HS-27A (cell line): ENCODE results near the gene PRUNE2.
"Not testable (repeated sequence)": the region's sequence is repeated elsewhere in the genome, so short reads cannot be mapped to it uniquely, and the experiment has no call there.

Experiments
- DNase-seq: peaks from one replicate; pipeline ENCODE4 v3.0.0-alpha.2; 2012; ENCODE audit warnings: low read depth, missing footprints

Gene PRUNE2, protein sequence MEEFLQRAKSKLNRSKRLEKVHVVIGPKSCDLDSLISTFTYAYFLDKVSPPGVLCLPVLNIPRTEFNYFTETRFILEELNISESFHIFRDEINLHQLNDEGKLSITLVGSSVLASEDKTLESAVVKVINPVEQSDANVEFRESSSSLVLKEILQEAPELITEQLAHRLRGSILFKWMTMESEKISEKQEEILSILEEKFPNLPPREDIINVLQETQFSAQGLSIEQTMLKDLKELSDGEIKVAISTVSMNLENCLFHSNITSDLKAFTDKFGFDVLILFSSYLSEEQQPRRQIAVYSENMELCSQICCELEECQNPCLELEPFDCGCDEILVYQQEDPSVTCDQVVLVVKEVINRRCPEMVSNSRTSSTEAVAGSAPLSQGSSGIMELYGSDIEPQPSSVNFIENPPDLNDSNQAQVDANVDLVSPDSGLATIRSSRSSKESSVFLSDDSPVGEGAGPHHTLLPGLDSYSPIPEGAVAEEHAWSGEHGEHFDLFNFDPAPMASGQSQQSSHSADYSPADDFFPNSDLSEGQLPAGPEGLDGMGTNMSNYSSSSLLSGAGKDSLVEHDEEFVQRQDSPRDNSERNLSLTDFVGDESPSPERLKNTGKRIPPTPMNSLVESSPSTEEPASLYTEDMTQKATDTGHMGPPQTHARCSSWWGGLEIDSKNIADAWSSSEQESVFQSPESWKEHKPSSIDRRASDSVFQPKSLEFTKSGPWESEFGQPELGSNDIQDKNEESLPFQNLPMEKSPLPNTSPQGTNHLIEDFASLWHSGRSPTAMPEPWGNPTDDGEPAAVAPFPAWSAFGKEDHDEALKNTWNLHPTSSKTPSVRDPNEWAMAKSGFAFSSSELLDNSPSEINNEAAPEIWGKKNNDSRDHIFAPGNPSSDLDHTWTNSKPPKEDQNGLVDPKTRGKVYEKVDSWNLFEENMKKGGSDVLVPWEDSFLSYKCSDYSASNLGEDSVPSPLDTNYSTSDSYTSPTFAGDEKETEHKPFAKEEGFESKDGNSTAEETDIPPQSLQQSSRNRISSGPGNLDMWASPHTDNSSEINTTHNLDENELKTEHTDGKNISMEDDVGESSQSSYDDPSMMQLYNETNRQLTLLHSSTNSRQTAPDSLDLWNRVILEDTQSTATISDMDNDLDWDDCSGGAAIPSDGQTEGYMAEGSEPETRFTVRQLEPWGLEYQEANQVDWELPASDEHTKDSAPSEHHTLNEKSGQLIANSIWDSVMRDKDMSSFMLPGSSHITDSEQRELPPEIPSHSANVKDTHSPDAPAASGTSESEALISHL (N-terminal part only)

DNA sequence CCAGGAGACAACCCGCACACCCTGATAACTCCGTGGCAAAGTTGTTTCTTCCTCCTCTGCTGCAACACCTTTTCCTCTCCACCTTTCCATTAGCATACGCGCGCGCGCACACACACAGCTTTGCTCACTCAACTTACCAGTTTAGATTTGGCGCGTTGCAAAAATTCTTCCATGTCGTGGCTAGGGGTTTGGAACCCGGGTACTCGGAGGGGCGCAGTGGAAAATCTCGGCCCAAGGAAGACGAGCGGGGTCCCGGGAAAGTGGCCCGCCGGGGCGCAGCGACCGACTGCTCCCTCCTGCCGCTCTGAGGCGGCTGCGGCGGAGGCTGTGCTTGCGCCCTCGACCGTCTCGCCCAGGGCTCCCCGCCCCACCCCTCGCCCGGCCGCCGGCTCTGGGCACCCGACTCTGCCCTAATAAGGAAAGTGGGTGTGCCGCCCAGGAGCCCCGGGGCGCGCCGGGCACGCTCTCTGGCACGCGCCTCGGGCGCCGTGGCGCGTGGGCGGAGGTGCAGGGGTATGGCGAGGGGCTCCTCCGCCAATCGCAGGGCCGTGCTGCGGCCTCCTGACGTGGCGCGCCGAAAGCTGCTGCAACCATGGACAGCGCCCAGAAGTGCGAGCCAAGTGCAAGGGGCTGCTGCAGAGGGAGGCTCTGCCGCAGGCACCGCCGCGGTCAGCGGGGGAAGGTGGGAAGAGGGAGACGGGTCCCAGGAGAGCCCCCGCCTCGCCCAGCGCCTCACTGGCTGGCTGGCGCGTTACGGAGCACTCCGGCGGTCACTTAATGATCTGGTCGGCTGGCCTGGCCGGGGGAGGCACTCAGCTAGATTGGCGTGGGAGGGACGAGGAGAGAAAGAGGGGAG is at the start of gene PRUNE2:
TSS of gene PRUNE2 (minus strand) at position 324 of the 856 bp plus-strand sequence. CDS start at position 173, 151 bp downstream.
- peak; percentile 71 for DNase-seq

DNA sequence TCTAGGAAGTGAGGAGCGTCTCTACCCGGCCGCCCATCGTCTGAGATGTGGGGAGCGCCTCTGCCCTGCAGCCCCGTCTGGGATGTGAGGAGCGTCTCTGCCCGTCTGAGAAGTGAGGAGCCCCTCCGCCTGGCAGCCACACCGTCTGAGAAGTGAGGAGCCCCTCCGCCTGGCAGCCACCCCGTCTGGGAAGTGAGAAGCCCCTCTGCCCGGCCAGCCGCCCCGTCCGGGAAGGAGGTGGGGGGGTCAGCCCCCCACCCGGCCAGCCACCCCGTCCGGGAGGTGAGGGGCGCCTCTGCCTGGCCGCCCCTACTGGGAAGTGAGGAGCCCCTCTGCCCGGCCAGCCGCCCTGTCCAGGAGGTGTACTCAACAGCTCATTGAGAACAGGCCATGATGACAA is 49.5 kb upstream of the PRUNE2 start:
- not testable (repeated sequence) for DNase-seq

DNA sequence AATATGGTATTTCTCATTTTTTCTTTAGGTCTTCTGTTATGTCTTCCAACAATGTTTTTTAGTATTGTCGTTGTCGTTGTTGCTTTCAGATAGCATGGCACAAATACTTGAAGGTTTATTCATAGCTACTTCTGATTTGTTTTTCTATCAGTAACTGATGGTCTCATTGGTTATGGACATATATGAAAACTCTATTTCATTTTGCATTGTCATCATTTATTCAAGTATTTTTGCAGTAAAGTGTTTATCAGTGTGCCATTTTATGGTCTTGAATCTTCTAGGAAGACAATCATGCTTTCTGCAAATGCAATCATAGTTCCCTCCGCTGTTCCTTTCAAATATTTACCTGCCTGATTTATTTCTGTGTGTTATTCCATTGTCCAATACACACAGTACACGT is 44.0 kb upstream of the PRUNE2 start:
- DNase-seq: no peak

DNA sequence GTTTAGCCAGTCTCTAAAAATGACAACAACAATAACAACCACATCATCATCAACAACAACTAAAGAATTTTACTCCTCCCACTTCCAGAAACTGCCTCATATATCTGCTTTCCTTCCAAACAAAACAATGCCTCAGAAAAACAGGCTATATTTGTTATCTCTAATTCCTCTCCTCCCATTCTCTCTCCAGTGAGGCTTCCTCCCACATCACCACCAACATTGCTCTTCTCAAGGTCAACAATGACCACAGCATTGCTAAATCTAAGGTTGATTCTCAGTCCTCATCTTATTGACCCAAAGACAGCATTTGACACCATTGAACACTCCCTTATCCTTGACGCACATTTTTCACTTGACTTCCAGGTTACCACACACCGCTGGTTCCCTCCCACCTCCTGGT is 38.1 kb upstream of the PRUNE2 start:
- no peak for DNase-seq

- DNase-seq: no peak
These were observed 37.1 kb upstream of the PRUNE2 start for GRCh38 chr9:76943054-76943453.

DNA sequence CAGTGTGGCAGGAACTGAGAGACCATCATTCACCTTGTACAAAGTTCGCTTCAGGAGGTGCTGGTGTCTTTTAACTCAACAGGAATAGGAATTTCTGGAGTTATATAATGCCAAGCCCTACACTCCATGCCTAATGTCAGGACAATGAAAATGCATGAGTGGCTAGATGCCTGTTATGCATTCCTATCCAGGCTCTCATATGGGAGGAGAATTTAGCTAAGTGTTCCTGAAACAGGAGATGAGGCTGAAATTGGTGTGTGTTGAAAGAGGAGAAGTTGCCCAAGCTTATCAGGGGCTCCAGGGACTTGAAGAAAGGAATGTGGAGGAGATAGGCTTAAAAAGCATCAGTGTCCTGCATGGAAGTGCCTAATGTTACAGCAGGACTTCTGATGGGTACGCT is 26.8 kb upstream of the PRUNE2 start:
- no peak for DNase-seq

GRCh38 chr9:76932265-76932664 is 26.4 kb upstream of the PRUNE2 start:
- DNase-seq: no peak

GRCh38 chr9:76927540-76928240 is 21.8 kb upstream of the PRUNE2 start:
- peak; percentile 60 for DNase-seq

- no peak for DNase-seq
These were observed 20.9 kb upstream of the PRUNE2 start for GRCh38 chr9:76926846-76927245.

- peak; percentile 90 for DNase-seq
These were observed 20.4 kb upstream of the PRUNE2 start for GRCh38 chr9:76926324-76926741.

- DNase-seq: no peak
These were observed 15.3 kb upstream of the PRUNE2 start for GRCh38 chr9:76921165-76921564.

- DNase-seq: no peak
These were observed 11.4 kb upstream of the PRUNE2 start for GRCh38 chr9:76917299-76917698.

DNA sequence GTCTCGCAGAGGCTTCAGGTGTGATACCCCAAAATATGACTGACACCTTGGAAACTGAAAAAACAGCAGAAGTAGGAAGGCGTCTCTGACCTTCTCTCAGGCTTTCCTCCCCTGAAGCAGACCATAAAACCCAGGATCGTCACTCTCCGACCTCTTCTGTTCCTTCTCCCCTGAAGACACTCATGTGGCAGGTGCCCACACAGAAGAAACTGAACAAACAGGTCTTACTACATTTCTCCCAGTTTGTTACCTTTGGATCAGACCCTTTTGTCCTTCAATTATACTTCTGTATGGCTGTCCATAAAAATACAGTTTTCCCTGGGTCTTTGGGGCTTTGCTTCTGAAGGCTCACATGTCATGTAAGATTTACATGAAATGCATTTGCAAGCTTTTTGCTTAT is 10.3 kb upstream of the PRUNE2 start:
- DNase-seq: no peak

- DNase-seq: no peak
These were observed 7.6 kb upstream of the PRUNE2 start for GRCh38 chr9:76913467-76913866.

- DNase-seq: no peak
These were observed 6.8 kb upstream of the PRUNE2 start for GRCh38 chr9:76912636-76913275.

GRCh38 chr9:76911971-76912370 is 6.1 kb upstream of the PRUNE2 start:
- no peak for DNase-seq

GRCh38 chr9:76910861-76911260 is 4.9 kb upstream of the PRUNE2 start:
- DNase-seq: no peak

DNA sequence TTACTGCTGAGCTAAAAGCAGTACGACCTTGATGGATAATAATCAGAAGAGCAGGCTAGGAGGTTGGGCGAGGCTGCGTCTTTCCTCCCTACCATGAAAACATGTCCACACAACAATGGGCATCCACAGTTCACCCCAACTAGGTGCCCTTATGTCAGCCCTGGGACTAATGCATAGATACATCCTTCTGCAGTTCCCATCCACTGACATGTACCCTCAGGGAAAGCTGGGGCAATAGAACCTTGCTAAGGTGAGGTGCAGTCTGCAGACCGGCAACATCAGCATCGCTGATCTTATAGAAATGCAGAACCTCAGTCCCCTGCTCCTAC is 697 bp upstream of the PRUNE2 start:
- DNase-seq: no peak

DNA sequence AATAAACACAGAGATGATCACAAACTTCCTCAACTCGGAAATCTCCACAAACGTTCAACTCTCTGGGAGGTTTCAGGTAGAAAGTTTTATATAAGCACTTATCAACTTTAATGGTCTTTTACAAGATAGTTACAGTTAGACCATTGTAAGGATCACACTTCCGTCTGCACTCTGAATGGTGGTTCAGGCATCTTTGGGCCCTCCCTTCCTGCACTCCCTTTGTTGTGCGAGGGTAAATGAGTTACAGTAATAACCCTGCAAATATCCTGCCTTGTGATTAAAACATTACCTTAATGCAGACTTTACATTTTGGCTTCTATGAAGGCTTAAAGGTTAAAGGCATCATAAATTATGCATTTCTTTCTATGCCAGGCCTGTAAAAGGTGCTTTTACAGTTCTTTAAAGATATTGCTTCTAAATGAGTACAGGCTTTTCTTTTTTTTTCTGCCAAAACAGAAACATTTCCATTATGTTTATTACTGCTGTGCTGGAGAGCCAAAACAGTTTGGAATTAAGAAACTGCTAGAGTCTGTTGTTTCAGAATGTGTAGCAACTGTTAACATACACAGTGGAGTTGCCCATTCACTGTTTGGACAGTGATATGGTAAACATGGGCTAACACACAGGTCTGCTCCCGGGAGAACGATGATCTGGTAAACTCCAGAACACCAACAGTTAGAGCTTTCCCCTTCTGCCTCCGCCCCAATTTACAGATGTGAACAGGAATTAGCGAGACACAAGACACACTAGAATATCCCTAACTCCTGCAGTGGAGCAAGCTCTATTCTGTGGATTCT is 1.1 kb downstream of the PRUNE2 start:
- DNase-seq: no peak
